ENCODE results near the gene RGPD3. TPM values are rescaled to one million over a fixed set of nuclear protein-coding genes. Genes with fewer than 3 reads are reported as not detected.

The RGPD3 gene
- total RNA-seq, 4 donors from 2014 or later = 0.20 to 0.84 (median 0.37) TPM

GRCh38 chr2:106343274-106343673, 124.9 kb downstream of the RGPD3 start:
- Histone ChIP-seq H3K36me3 (no peaks in the 10 kb centered on the region), H3K27me3 (no peaks in the 10 kb centered on the region), H3K4me3 (no peak overlapping the region), H3K27ac (no peak overlapping the region), H3K9me3 (peaks cover 0 to 4% (median 0%) of the 10 kb centered on the region in 4 donors), H3K4me1 (no peaks in the 10 kb centered on the region)
- 82 to 95% methylated on average over 16 of the region's 16 CpGs for WGBS, 2 donors
- TF ChIP-seq, protein P1, sequence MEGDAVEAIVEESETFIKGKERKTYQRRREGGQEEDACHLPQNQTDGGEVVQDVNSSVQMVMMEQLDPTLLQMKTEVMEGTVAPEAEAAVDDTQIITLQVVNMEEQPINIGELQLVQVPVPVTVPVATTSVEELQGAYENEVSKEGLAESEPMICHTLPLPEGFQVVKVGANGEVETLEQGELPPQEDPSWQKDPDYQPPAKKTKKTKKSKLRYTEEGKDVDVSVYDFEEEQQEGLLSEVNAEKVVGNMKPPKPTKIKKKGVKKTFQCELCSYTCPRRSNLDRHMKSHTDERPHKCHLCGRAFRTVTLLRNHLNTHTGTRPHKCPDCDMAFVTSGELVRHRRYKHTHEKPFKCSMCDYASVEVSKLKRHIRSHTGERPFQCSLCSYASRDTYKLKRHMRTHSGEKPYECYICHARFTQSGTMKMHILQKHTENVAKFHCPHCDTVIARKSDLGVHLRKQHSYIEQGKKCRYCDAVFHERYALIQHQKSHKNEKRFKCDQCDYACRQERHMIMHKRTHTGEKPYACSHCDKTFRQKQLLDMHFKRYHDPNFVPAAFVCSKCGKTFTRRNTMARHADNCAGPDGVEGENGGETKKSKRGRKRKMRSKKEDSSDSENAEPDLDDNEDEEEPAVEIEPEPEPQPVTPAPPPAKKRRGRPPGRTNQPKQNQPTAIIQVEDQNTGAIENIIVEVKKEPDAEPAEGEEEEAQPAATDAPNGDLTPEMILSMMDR (IDR thresholded peaks at IDR 0.05) = no peak
- TF ChIP-seq POLR2A (IDR thresholded peaks at IDR 0.05) = no peak
- TF ChIP-seq EP300 (IDR thresholded peaks at IDR 0.05) = no peak
- no peak for DNase-seq (ENCODE audit: low spot score in 2 of 2)

GRCh38 chr2:106342831-106343251, 125.4 kb downstream of the RGPD3 start:
- TF ChIP-seq, protein P1 (IDR thresholded peaks at IDR 0.05) = no peak
- no peak for TF ChIP-seq EP300 (IDR thresholded peaks at IDR 0.05)
- TF ChIP-seq POLR2A (IDR thresholded peaks at IDR 0.05) = no peak
- Histone ChIP-seq H3K36me3 (no peaks in the 10 kb centered on the region), H3K27me3 (no peaks in the 10 kb centered on the region), H3K4me1 (no peaks in the 10 kb centered on the region), H3K9me3 (peaks cover 0 to 4% (median 0%) of the 10 kb centered on the region in 4 donors), H3K4me3 (no peak overlapping the region), H3K27ac (no peak overlapping the region)
- WGBS, 2 donors = 75 to 76% methylated on average over 25 of the region's 25 CpGs
- DNase-seq (ENCODE audit: low spot score in 2 of 2) = no peak

- DNase-seq (ENCODE audit: low spot score in 2 of 2) = no peak
Observed at GRCh38 chr2:106341666-106342065, 126.5 kb downstream of the RGPD3 start.

More at GRCh38 chr2:106341666-106342065, 126.5 kb downstream of the RGPD3 start:
- WGBS, 2 donors = 85 to 92% methylated on average over 5 of the region's 5 CpGs
- TF ChIP-seq POLR2A (IDR thresholded peaks at IDR 0.05) (no peak), EP300 (IDR thresholded peaks at IDR 0.05) (no peak)
- TF ChIP-seq, protein P1 (IDR thresholded peaks at IDR 0.05) = no peak
- Histone ChIP-seq H3K36me3 (no peaks in the 10 kb centered on the region), H3K4me3 (no peak overlapping the region), H3K9me3 (peaks cover 0 to 4% (median 0%) of the 10 kb centered on the region in 4 donors), H3K27me3 (no peaks in the 10 kb centered on the region), H3K4me1 (no peaks in the 10 kb centered on the region), H3K27ac (no peak overlapping the region)

Other genes with a start within 250 kb of the RGPD3 start
- gene CD8B2, start 19.0 kb upstream of the RGPD3 start, total RNA-seq = not detected